HG02852 (cell line): ENCODE measurements around the gene FCHSD1.

Experiments used
- ATAC-seq: cut with Tn5 transposase; IDR thresholded peaks from one replicate; pipeline ENCODE4 v1.9.1; 2021; ENCODE audit warnings: mild to moderate bottlenecking, moderate library complexity; ENCODE audit not compliant: unreplicated experiment

The FCHSD1 gene

DNA sequence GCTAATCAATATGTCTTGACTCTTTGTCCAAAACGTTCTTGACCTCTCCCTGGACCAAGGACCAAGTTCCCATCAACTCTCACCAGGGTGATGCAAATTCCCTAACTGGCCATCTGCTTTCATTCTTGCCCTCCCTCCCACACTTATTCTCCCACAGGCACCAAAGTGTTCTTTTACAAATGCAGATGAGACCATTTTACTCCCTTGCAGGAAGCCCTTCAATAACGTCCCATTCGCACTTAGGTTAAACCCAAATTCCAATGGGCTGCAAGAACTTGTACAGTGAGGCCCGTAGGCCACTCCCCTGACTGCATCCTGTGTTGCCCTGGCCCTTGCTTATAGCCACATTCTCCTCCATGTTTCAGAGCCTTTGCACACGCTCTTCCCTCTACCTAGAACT is 23.5 kb upstream of the FCHSD1 start:
- no peak for ATAC-seq

GRCh38 chr5:141672841-141673813 is 21.9 kb upstream of the FCHSD1 start:
- no peak for ATAC-seq

GRCh38 chr5:141672071-141672840 is 21.0 kb upstream of the FCHSD1 start:
- no peak for ATAC-seq

DNA sequence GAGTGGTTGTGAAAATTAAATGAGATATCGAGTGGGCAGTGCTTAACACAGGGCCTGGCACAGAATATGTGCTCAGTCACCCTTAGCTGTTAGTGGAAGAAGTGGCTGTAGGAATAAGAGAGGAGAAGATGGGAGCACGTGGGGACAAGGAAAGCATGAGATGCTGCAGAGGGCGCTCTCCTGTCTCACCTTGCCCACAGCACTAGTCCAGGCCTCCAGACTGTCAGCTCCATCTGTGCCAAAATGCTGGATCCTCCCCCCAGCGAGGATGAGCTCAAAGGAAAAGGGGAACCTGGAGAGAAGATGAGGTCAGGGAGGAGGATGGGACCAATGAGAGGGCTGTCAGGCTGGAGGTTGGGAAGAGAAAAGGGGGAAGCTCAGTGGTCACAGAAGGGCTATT is 18.3 kb upstream of the FCHSD1 start:
- no peak for ATAC-seq

DNA sequence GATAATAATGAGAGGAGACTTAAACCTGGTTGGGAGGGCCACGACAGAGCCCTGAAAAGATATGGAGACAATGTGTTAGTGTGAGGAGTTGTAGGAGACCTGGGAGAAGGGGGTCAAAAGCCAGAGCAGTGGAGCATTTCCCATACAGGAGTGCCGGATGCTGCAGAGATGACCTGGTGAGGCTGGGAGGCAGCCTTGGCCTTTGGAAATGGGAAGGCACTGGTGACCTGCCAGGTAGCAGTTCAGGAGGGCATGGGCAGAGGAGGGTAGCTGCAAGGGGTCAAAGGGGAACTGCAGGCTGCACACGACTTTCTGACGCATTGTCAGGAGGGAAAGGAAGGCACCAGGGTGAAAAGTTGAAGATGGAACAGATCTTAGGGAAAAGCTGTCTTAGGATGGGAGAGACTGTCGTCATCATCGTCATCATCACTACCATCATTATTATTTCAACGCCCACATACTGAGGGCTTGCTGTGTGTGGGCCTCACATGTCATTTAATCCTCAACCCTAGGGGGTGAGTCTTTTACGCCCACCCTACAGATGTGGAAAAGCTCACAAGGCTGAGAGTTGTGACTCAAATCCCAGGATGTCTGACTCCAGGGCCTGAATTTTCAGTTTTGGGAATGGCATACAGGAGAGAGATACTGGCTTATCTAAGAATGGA is 17.5 kb upstream of the FCHSD1 start:
- no peak for ATAC-seq

DNA sequence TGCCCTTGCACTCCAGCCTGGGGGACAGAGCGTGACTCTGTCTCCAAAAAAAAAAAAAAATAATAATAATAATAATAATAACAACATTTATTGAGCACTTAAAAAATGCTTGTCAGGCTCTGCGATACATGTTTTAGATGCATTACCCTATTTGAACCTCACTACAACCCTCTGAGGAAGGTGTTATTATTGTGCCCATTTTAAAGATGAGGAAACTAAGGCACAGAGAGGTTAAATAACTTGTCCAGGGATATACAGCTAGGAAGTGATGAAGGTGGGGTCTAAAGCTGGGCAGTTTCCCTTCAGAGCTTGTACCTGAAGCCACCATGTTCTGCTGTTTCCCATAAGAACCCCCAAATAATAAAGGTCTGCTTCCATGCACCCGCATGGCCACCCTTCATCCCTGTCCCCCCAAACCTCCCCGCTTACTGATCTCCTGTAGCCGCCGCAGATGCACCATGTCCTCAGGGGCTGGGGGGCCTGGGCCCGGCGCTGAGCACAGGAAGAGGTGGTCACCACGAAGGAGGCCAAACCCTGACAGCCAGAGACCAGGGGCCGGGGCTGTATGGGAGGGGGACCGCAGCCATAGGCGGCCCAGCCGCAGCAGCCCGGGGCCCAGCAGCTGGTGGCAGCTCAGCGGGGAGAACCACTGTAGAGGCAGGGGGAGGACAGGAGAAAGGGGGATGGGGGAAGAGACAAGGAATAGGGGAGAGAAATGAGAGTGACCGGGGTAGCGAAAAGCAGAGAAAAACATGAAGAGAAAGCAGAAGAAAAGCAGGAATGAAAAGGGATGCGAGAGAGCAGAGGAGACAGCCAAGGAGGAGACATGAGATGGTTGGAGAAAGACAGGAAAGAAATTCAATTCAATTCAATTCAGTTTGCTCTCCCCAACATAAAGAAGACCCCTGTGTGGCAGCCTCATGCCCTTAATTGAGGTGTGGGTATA is 15.1 kb upstream of the FCHSD1 start:
- ATAC-seq: no peak

- ATAC-seq: peak; percentile 92
These were observed 13.7 kb upstream of the FCHSD1 start for GRCh38 chr5:141664733-141665461.

DNA sequence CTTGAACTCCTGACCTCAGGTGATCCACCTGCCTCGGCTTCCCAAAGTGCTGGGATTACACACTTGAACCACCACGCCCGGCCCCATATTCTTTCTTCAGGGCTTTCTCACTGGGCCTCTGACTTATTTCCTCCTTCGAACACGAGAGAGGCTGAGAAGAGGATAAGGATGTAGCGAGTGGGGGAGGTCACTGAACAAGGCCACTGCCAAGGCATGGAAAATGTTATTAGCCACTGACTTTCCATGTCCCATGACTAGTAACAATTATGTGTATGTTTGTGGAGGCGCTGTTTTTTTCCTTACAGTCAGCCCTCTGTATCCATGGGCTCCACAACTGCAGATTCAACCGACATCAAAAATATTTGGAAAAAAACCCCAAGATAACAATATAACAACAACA is 12.3 kb upstream of the FCHSD1 start:
- ATAC-seq: no peak

GRCh38 chr5:141662028-141662427 is 10.8 kb upstream of the FCHSD1 start:
- ATAC-seq: no peak

GRCh38 chr5:141657937-141658545 is 6.8 kb upstream of the FCHSD1 start:
- peak; percentile 82 for ATAC-seq

DNA sequence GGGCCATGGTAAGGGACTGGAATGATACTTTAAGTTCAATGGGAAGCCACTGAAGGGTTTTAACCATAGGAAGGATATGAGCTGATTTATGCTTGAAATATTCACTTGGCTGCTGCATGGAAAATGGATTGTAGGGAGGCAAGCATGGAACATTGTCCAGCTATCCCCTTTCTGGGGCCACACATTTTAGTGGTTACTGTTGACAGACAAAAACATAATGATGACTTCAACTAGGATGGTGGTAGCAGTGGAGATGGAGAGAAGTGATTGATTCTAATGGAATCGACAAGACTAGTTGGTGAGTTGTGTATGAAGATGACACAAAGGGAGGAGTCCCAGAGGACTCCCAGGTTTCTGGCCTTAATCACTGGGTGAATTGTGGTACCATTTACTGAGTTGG is 6.2 kb upstream of the FCHSD1 start:
- no peak for ATAC-seq

DNA sequence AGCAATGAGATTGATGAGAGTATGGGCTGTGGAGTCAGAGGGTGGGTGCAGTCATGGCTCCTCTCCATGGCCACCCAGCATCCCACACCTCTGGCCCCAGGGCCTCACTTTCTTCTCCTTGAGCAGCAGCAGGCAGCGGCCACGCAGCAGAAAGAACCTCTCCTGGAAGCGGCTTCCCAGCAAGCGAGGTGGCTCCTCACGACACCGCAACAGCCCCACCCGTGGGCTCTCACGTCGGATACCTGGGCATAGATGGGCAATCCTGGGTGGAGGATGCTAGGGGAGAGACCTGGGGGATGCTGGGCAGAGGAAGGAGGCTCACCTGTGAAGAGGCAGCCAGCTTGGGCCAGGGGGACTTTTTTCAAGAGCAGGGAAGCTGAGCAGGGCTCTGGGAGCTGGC is 5.2 kb upstream of the FCHSD1 start:
- no peak for ATAC-seq

DNA sequence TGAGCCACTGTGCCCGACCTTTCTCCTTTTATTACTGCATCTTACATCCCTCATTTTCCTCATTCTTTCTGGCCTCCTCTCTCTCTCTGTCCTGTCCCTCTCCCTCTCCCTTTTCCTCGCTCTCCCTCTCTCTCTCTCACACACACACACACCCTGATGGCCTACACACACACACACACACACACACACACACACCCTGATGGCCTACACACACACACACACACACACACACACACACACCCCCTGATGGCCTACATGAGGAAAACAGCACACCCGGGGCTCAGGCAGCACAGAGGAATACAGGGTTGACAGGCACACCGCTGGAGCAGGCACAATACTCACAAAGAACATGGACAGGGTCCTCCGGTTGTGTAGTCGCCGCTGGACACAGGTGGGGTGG is 3.8 kb upstream of the FCHSD1 start:
- ATAC-seq: no peak

- no peak for ATAC-seq
These were observed 3.1 kb upstream of the FCHSD1 start for GRCh38 chr5:141654298-141654697.

GRCh38 chr5:141651728-141652105 is 499 bp upstream of the FCHSD1 start:
- no peak for ATAC-seq

GRCh38 chr5:141649972-141650371 is 1.2 kb downstream of the FCHSD1 start:
- no peak for ATAC-seq

DNA sequence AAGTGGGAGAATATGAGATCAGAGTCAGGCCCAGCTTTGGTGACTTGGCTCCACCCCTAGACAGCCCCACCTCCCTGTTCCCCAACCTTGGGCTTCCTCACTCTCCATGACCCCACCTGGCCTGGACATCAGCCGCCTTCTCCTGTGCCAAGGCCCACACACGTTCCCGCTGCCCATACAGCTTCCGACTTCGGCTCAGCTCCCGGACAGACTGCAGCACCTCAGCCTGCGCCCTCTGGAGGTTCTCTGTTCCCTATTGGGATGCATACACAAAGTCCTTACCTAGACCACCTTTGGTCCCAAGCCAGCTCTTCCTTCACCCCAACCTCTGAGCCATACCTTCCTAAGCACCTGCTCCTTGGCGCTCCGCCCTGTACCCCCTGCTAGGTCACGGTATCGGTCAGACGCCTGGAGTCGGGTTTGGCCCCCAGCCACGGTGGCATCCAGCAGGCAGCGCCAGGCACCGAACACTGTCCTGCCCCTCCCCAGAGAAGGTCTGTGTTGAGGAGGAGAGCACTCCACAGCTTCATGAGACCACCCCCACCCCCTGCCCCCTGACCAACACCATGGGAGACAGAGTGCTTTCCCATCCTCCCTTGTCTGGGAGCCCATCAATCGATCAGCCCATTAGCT is 2.0 kb downstream of the FCHSD1 start:
- ATAC-seq: no peak

- no peak for ATAC-seq
These were observed 3.4 kb downstream of the FCHSD1 start for GRCh38 chr5:141647851-141648250.

- ATAC-seq: no peak
These were observed 4.0 kb downstream of the FCHSD1 start for GRCh38 chr5:141647242-141647641.
